Activated CD4-positive, alpha-beta T cell treated with anti-CD3 and anti-CD28 coated beads, Interleukin-10, Interleukin-2, amounts not matched to agents 100 ng/mL and 50 ng/mL, durations not matched to agents 16 hours and 8 hours (primary cell): ENCODE data around the gene TNFSF11.

Source experiments
- DNase-seq: peaks from one replicate; pipeline ENCODE4 v3.0.0-alpha.2; 2020

TNFSF11 gene

GRCh38 chr13:42656161-42656560 is 82.2 kb downstream of the TNFSF11 start:
- DNase-seq, result no peak

GRCh38 chr13:42656958-42657357 is 83.0 kb downstream of the TNFSF11 start:
- DNase-seq, result no peak
